Measurements from ENCODE around the gene MLPH.

The MLPH gene

DNA sequence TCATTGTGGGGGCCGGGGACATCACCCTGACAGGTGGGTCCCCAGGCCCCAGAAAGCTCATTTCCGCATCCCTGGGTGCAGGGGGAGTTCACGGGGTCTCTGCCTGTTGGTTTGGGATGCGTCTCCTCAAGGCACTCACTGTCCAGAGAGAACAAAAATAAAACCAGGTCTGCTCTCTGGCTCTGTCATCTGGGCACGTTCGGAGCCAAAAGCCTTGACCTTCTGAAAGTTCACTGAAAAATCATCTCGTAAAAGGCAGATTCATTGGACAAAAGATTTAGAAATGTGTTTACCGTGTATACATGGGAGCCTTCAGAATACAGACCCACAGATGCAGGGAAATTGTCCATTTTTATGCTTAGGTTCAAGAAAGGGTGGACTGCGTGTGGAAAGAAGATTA lies 26.6 kb downstream of the MLPH start:
- TF ChIP-seq, protein P1, sequence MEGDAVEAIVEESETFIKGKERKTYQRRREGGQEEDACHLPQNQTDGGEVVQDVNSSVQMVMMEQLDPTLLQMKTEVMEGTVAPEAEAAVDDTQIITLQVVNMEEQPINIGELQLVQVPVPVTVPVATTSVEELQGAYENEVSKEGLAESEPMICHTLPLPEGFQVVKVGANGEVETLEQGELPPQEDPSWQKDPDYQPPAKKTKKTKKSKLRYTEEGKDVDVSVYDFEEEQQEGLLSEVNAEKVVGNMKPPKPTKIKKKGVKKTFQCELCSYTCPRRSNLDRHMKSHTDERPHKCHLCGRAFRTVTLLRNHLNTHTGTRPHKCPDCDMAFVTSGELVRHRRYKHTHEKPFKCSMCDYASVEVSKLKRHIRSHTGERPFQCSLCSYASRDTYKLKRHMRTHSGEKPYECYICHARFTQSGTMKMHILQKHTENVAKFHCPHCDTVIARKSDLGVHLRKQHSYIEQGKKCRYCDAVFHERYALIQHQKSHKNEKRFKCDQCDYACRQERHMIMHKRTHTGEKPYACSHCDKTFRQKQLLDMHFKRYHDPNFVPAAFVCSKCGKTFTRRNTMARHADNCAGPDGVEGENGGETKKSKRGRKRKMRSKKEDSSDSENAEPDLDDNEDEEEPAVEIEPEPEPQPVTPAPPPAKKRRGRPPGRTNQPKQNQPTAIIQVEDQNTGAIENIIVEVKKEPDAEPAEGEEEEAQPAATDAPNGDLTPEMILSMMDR (IDR thresholded peaks at IDR 0.05), result no peak
- no peak for TF ChIP-seq ZFX (IDR thresholded peaks at IDR 0.05; ENCODE audit: borderline replicate concordance)
- peak overlapping the region; percentile 100 for H3K27ac ChIP-seq

DNA sequence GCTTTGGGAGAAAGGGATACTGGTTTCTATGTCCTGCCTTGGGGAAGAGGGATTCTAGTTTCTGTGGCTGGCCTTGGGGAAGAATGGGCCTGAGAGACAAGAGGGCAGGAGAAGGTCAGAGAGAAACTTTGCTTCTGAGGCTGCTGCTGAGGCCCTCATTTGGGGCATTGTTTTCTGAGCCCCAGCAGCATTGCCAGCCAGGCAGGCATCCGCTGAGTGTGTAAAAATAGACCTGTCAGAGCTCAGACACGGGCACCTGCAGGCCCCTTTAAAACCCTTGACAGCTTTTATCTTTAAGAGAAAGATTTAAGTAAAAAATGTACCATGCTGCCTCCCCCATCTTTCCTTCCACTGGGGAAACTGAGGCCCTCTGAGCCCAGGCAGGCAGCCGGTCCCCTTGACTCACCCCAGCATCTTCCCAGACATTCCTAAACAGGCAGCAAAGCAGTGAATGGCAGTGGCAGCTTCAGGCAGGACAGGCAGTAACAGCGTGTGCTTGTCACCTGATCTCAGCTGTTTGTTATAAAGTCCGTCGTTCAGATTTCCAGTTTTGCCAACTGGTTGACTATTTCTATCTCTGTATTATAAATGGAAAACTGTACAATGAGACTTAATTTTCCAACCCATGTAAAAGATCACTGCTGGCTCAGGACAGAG lies 27.6 kb downstream of the MLPH start:
- no peak for TF ChIP-seq ZFX (IDR thresholded peaks at IDR 0.05; ENCODE audit: borderline replicate concordance)
- TF ChIP-seq, protein P1 (IDR thresholded peaks at IDR 0.05), result no peak
- peak overlapping the region; percentile 100 for H3K27ac ChIP-seq

DNA sequence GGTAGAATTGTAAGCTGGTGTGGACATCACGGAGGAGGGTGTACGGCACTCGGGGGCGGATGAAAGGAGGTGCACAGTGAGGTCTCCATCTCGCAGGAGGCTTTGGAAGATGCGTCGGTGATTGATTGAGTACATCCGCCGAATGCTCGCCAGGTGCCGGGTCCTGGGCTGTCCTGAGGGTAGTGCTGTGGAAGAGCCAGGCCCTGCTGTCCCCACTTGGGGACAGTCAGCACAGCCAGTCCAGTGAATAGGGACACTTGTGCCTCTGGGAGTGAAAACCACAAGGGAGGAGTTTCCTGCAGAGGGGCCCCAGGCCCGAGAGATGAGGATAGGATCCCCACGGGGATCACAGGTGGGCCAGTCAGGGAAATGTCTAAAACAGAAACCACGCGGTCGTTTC lies 28.1 kb downstream of the MLPH start:
- TF ChIP-seq, protein P1 (IDR thresholded peaks at IDR 0.05), result no peak
- TF ChIP-seq ZFX (IDR thresholded peaks at IDR 0.05; ENCODE audit: borderline replicate concordance), result no peak
- H3K27ac ChIP-seq, result peak overlapping the region; percentile 100

DNA sequence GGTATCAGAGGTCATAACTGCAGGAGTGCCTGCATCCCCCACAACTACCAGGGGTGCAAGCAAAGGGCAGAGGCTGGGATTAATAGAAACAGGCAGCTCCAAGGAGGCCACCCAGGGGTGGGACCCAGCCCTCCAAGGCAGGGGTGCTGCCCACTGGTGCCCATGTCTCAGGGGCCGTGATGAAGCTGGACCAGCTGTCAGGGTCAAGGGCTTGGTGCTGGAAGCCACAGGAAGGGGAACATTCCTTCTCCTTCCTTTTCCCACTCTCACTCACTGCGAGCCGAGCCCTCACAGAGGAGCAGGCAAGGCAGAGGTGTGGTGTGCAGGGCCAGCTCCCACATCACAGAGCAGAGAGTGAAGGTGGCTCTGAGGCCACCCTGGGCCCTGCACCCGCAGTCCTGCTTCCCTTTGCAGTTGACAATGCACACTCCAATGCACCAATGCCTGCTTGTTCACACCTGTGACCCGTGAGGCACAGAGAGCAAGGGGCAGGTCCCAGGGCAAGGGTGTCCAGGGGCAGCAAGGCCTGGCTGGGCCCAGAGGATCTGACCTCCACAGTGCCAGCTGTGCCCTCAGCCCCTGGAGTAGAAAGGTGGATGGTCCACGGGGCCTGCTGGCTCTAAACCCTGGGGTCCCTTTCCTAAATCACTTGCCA lies 28.7 kb downstream of the MLPH start:
- TF ChIP-seq, protein P1 (IDR thresholded peaks at IDR 0.05), result no peak
- TF ChIP-seq ZFX (IDR thresholded peaks at IDR 0.05; ENCODE audit: borderline replicate concordance), result no peak
- H3K27ac ChIP-seq, result peak overlapping the region; percentile 100

DNA sequence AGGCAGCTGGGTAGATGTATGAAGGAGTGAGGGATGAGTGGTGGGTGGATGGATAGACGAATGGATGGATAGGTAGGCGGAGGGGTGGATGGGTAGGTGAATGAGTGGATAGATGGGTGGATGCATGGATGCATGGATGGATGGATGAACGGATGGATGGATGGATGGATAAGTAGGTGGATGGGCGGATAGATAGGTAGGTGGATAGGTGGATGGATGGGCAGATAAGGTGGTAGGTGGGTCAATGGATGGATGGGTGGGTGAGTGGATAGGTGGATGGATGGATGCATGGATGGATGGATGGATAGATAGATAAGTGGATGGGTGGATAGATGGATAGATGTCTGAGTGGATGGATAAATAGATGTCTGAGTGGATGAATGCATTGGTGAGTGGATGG lies 30.1 kb downstream of the MLPH start:
- H3K27ac ChIP-seq, result no peak overlapping the region
- TF ChIP-seq ZFX (IDR thresholded peaks at IDR 0.05; ENCODE audit: borderline replicate concordance), result no peak
- TF ChIP-seq, protein P1 (IDR thresholded peaks at IDR 0.05), result no peak

DNA sequence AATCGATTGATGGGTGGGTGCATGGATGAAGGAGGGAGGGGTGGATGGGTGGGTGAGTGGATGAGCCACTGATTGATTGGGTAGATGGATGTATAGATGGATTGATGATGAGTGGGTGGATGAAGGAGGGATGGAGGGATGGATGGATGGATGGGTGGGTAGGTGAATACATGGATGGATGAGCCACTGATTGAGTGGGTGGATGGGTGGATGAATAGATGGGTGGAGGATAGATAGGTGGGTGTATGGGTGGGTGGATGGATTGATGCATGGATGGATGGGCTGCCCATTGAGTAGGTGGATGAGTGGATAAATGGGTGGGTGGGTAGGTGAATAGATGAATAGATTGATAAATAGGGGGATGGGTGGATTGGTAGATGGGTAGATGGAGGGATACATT lies 30.9 kb downstream of the MLPH start:
- H3K27ac ChIP-seq, result no peak overlapping the region
- no peak for TF ChIP-seq ZFX (IDR thresholded peaks at IDR 0.05; ENCODE audit: borderline replicate concordance)

- no peak overlapping the region for H3K27ac ChIP-seq
- TF ChIP-seq, protein P1 (IDR thresholded peaks at IDR 0.05), result no peak
- no peak for TF ChIP-seq ZFX (IDR thresholded peaks at IDR 0.05; ENCODE audit: borderline replicate concordance)
Measured at GRCh38 chr2:237519506-237520245, 32.6 kb downstream of the MLPH start.

Data from 22Rv1 (cell line).